ENCODE data around the gene NEUROD4.
A peak's percentile ranks its signal among the peaks of the same experiment; 100 is the strongest.

NEUROD4 gene

DNA sequence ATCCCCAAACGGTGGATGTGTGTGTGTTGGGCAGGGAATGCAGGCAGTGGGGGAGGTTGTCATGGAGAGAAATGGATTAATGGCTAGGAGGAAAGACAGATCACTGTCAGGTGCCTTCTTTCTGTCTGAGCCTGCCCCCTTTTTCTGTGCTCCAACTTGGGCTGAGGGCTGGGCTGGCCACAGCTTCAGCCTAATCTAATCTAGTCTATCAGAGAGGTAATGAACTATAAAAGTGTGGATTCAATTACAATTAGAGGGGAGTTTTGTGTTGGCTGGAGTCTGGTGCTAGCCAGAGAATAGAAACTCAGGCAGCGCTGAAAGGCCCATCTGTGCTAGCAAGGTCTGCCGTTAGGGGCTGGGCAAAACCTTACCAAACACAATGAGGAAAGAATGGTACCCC is 41.2 kb downstream of the NEUROD4 start:
- DNase-seq, result no peak

DNA sequence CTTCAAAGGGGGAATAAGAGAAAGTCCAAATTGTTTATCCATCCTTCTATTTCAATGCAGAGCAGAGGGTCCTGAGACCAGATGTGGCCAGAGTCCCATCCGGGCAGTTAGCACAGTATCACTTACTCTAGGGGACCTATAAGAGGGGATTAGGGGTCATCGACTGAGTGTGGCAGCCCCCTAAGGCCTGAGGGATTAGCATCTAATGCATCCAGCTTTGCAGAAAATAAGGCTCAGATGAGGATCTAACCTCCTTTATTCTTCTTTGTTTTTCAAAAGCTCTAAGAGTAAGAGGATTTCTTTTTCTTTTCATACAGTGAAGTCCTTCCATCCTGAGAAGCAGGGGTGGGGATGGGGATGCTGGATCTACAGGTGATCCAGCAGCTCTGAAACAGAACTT is 43.5 kb downstream of the NEUROD4 start:
- DNase-seq, result no peak

GRCh38 chr12:55065535-55065934 is 45.8 kb downstream of the NEUROD4 start:
- DNase-seq, result no peak

GRCh38 chr12:55067701-55068100 is 47.9 kb downstream of the NEUROD4 start:
- no peak for DNase-seq

- peak; percentile 74 to 84 (median 77) for DNase-seq
These were observed 48.7 kb downstream of the NEUROD4 start for GRCh38 chr12:55068416-55069010.

- DNase-seq, result peak; percentile 73 to 84 (median 81)
These were observed 52.3 kb downstream of the NEUROD4 start for GRCh38 chr12:55072083-55072482.

DNA sequence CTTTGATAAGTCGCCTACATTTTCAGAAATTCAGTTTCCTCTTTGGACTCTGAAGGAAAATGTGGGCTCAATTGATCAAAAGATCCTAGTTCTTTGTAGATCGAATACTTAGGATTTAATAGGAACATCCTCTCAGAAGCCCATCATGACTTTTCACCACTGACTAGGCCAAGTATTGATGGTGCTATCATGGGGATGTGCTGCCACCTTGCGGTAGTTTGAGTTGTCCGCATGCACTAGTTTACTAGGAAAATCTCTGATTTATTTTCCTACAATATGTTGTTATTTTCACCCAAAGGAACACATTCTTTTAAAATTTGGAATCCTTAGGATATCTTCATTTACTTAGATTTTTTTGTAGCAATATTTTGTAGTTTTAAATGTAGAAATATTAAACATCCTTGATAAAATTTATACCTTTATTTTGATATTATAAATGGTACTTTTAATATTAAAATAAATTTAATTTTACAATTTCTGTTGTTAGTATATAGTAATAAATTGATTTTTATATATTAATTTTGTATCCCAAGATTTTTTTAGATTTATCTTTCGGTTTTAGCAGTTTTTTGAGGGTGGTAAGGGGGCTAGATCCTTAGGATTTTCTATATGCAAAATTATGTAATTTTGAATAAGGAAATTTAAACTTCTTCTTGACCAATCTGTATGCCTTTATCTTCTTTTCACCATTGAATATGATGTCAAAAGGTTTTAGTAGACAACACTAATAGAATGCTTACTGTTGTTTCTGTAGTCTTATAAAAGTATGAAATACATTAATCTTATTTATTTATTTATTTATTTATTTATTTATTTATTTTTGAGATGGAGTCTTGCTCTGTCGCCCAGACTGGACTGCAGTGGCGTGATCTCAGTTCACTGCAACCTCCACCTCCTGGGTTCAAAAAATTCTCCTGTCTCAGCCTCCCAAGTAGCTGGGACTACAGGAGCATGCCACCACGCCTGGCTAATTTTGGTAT is 53.6 kb downstream of the NEUROD4 start:
- DNase-seq, result peak; percentile 84 to 91 (median 90)

DNA sequence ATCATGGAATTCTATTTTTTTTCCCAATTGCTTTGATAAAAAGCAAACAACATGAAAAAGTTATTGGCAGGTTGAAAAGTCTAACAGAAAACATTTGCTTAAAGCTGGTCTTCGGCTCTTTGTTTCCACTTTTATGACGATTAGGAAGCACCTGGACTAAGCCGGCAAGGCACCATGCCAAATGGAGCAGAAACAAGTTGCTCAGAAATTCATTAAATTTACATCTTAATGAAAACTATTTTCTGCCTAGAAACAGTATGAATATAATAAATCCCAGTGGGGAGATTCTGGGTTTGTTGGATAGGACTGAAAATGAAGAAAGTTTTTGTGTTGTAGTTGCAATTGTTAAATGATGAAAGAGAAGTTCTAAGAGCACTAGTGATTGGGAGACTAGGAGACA is 55.0 kb downstream of the NEUROD4 start:
- no peak for DNase-seq
